H9 (cell line): Measurements from ENCODE around the gene ITM2C. TPM values are rescaled to one million over a fixed set of nuclear protein-coding genes. Genes with fewer than 3 reads are reported as not detected.

Experiments
- DNase-seq: peaks from one replicate; pipeline ENCODE4 v3.0.0-alpha.2; 2017
- H2AFZ ChIP-seq: one replicate; pipeline ENCODE4 v1.6.1; 2013; ENCODE audit warnings: mild to moderate bottlenecking, low read length, control low read depth, moderate library complexity
- H2AK5ac ChIP-seq: 2 replicates; pipeline ENCODE4 v1.6.1; 2013; ENCODE audit warnings: low read length, control low read depth, mixed read lengths; ENCODE audit not compliant: insufficient read length
- H2BK120ac ChIP-seq: one replicate; pipeline ENCODE4 v1.6.1; 2013; ENCODE audit warnings: low read depth, mild to moderate bottlenecking, low read length, control low read depth, inconsistent platforms; ENCODE audit not compliant: poor library complexity, severe bottlenecking
- H2BK12ac ChIP-seq: 2 replicates; pipeline ENCODE4 v1.6.1; 2013; ENCODE audit warnings: low read length, control low read depth, mixed read lengths, low read depth; ENCODE audit not compliant: insufficient read length
- H2BK15ac ChIP-seq: 2 replicates; pipeline ENCODE4 v1.6.1; 2013; ENCODE audit warnings: low read depth, low read length, control low read depth
- H2BK20ac ChIP-seq: one replicate; pipeline ENCODE4 v1.6.1; 2013; ENCODE audit warnings: low read depth, mild to moderate bottlenecking, low read length, control low read depth, inconsistent platforms; ENCODE audit not compliant: poor library complexity, severe bottlenecking
- H2BK5ac ChIP-seq: 2 replicates; pipeline ENCODE4 v1.6.1; 2013; ENCODE audit warnings: low read length, control low read depth, mixed read lengths; ENCODE audit not compliant: insufficient read length
- H3K14ac ChIP-seq: 2 replicates; pipeline ENCODE4 v1.6.1; 2013; ENCODE audit warnings: low read length, control low read depth; ENCODE audit not compliant: insufficient read depth
- H3K18ac ChIP-seq: 2 replicates; pipeline ENCODE4 v1.6.1; 2013; ENCODE audit warnings: low read depth, mild to moderate bottlenecking, mixed read lengths, low read length, control low read depth; ENCODE audit not compliant: insufficient read length
- H3K23ac ChIP-seq: 2 replicates; pipeline ENCODE4 v1.6.1; 2013; ENCODE audit warnings: low read length, control low read depth, mixed read lengths, low read depth; ENCODE audit not compliant: insufficient read length
- H3K23me2 ChIP-seq: 2 replicates; pipeline ENCODE4 v1.6.1; 2013; ENCODE audit warnings: low read depth, mild to moderate bottlenecking, mixed read lengths, low read length, control low read depth; ENCODE audit not compliant: insufficient read length, poor library complexity, severe bottlenecking
- H3K27ac ChIP-seq: 2 replicates; pipeline ENCODE4 v1.5.1; 2013; ENCODE audit warnings: low read length, control low read depth, mixed read lengths, low read depth; ENCODE audit not compliant: insufficient read length
- H3K27me3 ChIP-seq: 2 replicates; pipeline ENCODE4 v1.6.1; 2013; ENCODE audit warnings: low read length, control low read depth, inconsistent platforms; ENCODE audit not compliant: insufficient read depth
- H3K4ac ChIP-seq: 2 replicates; pipeline ENCODE4 v1.6.1; 2013; ENCODE audit warnings: low read depth, mild to moderate bottlenecking, control low read depth, inconsistent platforms, low read length, moderate library complexity
- H3K4me1 ChIP-seq: 2 replicates; pipeline ENCODE4 v1.6.1; 2013; ENCODE audit warnings: low read length, control low read depth, inconsistent platforms; ENCODE audit not compliant: insufficient read depth
- H3K4me2 ChIP-seq: 2 replicates; pipeline ENCODE4 v1.6.1; 2013; ENCODE audit warnings: low read length, control low read depth, mixed read lengths; ENCODE audit not compliant: insufficient read length, insufficient read depth
- H3K56ac ChIP-seq: 2 replicates; pipeline ENCODE4 v1.6.1; 2013; ENCODE audit warnings: low read depth, mild to moderate bottlenecking, mixed read lengths, low read length, control low read depth; ENCODE audit not compliant: insufficient read length
- H3K79me1 ChIP-seq: 2 replicates; pipeline ENCODE4 v1.6.1; 2013; ENCODE audit warnings: low read depth, mild to moderate bottlenecking, moderate library complexity, low read length, control low read depth, inconsistent platforms; ENCODE audit not compliant: insufficient read depth, poor library complexity, severe bottlenecking
- H3K79me2 ChIP-seq: 2 replicates; pipeline ENCODE4 v1.6.1; 2013; ENCODE audit warnings: low read length, control low read depth, inconsistent platforms; ENCODE audit not compliant: insufficient read depth
- H3K9ac ChIP-seq: 2 replicates; pipeline ENCODE4 v1.6.1; 2013; ENCODE audit warnings: low read length, control low read depth, mixed read lengths; ENCODE audit not compliant: insufficient read length; ENCODE audit errors: extremely low read depth
- H3K9me3 ChIP-seq: one replicate; pipeline ENCODE4 v1.6.1; 2013; ENCODE audit warnings: low read depth, low read length, inconsistent platforms; ENCODE audit not compliant: control insufficient read depth
- H3T11ph ChIP-seq: one replicate; pipeline ENCODE4 v1.6.1; 2013; ENCODE audit warnings: mild to moderate bottlenecking, low read length, control low read depth, inconsistent platforms
- H4K20me1 ChIP-seq: one replicate; pipeline ENCODE4 v1.6.1; 2013; ENCODE audit not compliant: control insufficient read depth, insufficient read length, insufficient read depth
- H4K5ac ChIP-seq: 2 replicates; pipeline ENCODE4 v1.6.1; 2013; ENCODE audit warnings: low read depth, mild to moderate bottlenecking, mixed read lengths, low read length, control low read depth; ENCODE audit not compliant: insufficient read length
- H4K8ac ChIP-seq: replicated peaks from 2 replicates; pipeline ENCODE4 v1.6.1; 2013; ENCODE audit warnings: low read length, control low read depth, mixed read lengths, low read depth; ENCODE audit not compliant: insufficient read length
- H4K91ac ChIP-seq: 2 replicates; pipeline ENCODE4 v1.6.1; 2013; ENCODE audit warnings: low read depth, mild to moderate bottlenecking, moderate library complexity, mixed read lengths, low read length, control low read depth; ENCODE audit not compliant: insufficient read length
- H3K27ac Mint-ChIP-seq, 3 experiments: 2 replicates in 2 of 3; 3 replicates in 1 of 3; pipeline ENCODE4 v1.8.0; 2020 to 2021; ENCODE audit warnings: mixed read lengths in 3 of 3, mild to moderate bottlenecking in 1 of 3, moderate library complexity in 1 of 3
- H3K27me3 Mint-ChIP-seq: 2 replicates; pipeline ENCODE4 v1.8.0; 2021; ENCODE audit warnings: low read depth, mild to moderate bottlenecking, moderate library complexity, mixed read lengths
- H3K36me3 Mint-ChIP-seq, 3 experiments: 2 replicates in 2 of 3; 3 replicates in 1 of 3; pipeline ENCODE4 v1.8.0; 2020 to 2021; ENCODE audit warnings: low read depth in 3 of 3, mixed read lengths in 3 of 3; ENCODE audit not compliant: insufficient read depth in 1 of 3
- H3K4me1 Mint-ChIP-seq, 2 experiments: 2 replicates each; pipeline ENCODE4 v1.8.0; 2020; ENCODE audit warnings: mixed read lengths in 2 of 2
- H3K4me3 Mint-ChIP-seq, 2 experiments: 2 replicates in 1 of 2; 3 replicates in 1 of 2; pipeline ENCODE4 v1.8.0; 2020 to 2021; ENCODE audit warnings: mild to moderate bottlenecking in 2 of 2, mixed read lengths in 2 of 2, moderate library complexity in 1 of 2
- H3K9me3 Mint-ChIP-seq, 2 experiments: 2 replicates in 1 of 2; 3 replicates in 1 of 2; pipeline ENCODE4 v1.8.0; 2020; ENCODE audit warnings: mild to moderate bottlenecking in 2 of 2, mixed read lengths in 2 of 2, moderate library complexity in 1 of 2
- WGBS: extraction: QIAGEN DNeasy Blood & Tissue Kit; methylation state at CpG from one replicate; pipeline ENCODE4 v1.1.7; 2013; ENCODE audit warnings: missing lambda C conversion rate, low lambda C conversion rate, mixed read lengths; ENCODE audit not compliant: insufficient read length; ENCODE audit errors: extremely low coverage; 5-methylcytosine and 5-hydroxymethylcytosine counted together
- total RNA-seq: library from RNA; stranded (reverse); gene quantifications from 2 replicates; pipeline ENCODE4 v1.2.1, GENCODE V29; 2021
- TF ChIP-seq, protein P1 (sequence below): fragments of 200-600 bp; sonication (generic); conservative IDR thresholded peaks from 3 replicates; pipeline ENCODE4 v1.8.0; 2021; ENCODE audit warnings: antibody characterized with exemption, mild to moderate bottlenecking

ITM2C gene
- total RNA-seq, 1 experiment from 2014 or later, result 297 TPM

- peaks cover 10 to 17% of the 10 kb centered on the region in 2 experiments for H3K4me1 Mint-ChIP-seq
- Histone ChIP-seq H3K79me1 (no peaks in the 10 kb centered on the region), H3K23ac (no peak overlapping the region), H3K18ac (no peak overlapping the region), H3K27me3 (no peaks in the 10 kb centered on the region), H3K23me2 (no peaks in the 10 kb centered on the region), H4K20me1 (no peaks in the 10 kb centered on the region), H3K9ac (no peak overlapping the region), H2AK5ac (no peak overlapping the region), H2AFZ (no peak overlapping the region), H3K9me3 (no peaks in the 10 kb centered on the region), H2BK5ac (no peak overlapping the region), H3K79me2 (no peaks in the 10 kb centered on the region), H3K4me1 (no peaks in the 10 kb centered on the region), H3K27ac (no peak overlapping the region), H2BK20ac (no peak overlapping the region), H2BK120ac (no peak overlapping the region), H4K8ac (no peak overlapping the region), H3K4ac (no peak overlapping the region), H2BK15ac (no peak overlapping the region), H3T11ph (no peak overlapping the region), H2BK12ac (no peak overlapping the region), H3K56ac (no peak overlapping the region), H4K91ac (no peak overlapping the region), H3K4me2 (no peak overlapping the region), H3K14ac (no peak overlapping the region), H4K5ac (no peak overlapping the region)
- H3K36me3 Mint-ChIP-seq, result no peaks in the 10 kb centered on the region; a peak in 1 of 7 replicates
- no peak for DNase-seq
- peaks cover 6% of the 10 kb centered on the region for H3K27me3 Mint-ChIP-seq
- TF ChIP-seq, protein P1, sequence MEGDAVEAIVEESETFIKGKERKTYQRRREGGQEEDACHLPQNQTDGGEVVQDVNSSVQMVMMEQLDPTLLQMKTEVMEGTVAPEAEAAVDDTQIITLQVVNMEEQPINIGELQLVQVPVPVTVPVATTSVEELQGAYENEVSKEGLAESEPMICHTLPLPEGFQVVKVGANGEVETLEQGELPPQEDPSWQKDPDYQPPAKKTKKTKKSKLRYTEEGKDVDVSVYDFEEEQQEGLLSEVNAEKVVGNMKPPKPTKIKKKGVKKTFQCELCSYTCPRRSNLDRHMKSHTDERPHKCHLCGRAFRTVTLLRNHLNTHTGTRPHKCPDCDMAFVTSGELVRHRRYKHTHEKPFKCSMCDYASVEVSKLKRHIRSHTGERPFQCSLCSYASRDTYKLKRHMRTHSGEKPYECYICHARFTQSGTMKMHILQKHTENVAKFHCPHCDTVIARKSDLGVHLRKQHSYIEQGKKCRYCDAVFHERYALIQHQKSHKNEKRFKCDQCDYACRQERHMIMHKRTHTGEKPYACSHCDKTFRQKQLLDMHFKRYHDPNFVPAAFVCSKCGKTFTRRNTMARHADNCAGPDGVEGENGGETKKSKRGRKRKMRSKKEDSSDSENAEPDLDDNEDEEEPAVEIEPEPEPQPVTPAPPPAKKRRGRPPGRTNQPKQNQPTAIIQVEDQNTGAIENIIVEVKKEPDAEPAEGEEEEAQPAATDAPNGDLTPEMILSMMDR, result no peak
- H3K27ac Mint-ChIP-seq, result no peak overlapping the region
- peaks cover 5 to 6% of the 10 kb centered on the region in 2 experiments; a peak in 4 of 5 replicates for H3K9me3 Mint-ChIP-seq
- no peak overlapping the region for H3K4me3 Mint-ChIP-seq
- WGBS, result no CpG with 5 or more reads among the region's 2 CpGs
Observed at GRCh38 chr2:230840301-230840700, 24.4 kb upstream of the ITM2C start.
